Right ventricle myocardium inferior (tissue), 1 donor: ENCODE data around the gene MYRIP. TPM values are rescaled to one million over a fixed set of nuclear protein-coding genes. Genes with fewer than 3 reads are reported as not detected.
"Not testable (repeated sequence)": the region's sequence is repeated elsewhere in the genome, so short reads cannot be mapped to it uniquely, and the experiment has no call there.

ENCODE experiments used
- ATAC-seq: fragments of 200-7000 bp; cut with Tn5 transposase; one replicate; pipeline ENCODE4 v1.9.1; 2020; ENCODE audit warnings: mild to moderate bottlenecking, moderate library complexity
- DNase-seq: peaks from one replicate; pipeline ENCODE4 v3.0.0; 2021; ENCODE audit errors: missing footprints
- intact Hi-C: fragments of 100-400 bp; cut with DNase I; formaldehyde crosslinking; loops from one replicate; pipeline ENCODE4 v1.11.0; 2022
- long read RNA-seq: library from polyadenylated mRNA; unstranded; transcript quantifications from one replicate; pipeline ENCODE4 v2.0.0, GENCODE V29; 2021
- total RNA-seq: library from RNA; stranded (reverse); fragmentation: NEBNext Ultra II Directional; extraction: Animal tissue kit (Norgen Biotek cat#: 25700); gene quantifications from one replicate; pipeline ENCODE4 v1.2.1, GENCODE V29; 2021
- donor health status: DM: no; HTN: yes; CAD: no; lungs with severe emphysema.

Gene MYRIP
- 2.1 TPM for total RNA-seq
- long read RNA-seq, partial matches to known transcripts = 0 of 1 reads
- long read RNA-seq, other reads (novel, unspliced or antisense) = 1 of 1 reads

DNA sequence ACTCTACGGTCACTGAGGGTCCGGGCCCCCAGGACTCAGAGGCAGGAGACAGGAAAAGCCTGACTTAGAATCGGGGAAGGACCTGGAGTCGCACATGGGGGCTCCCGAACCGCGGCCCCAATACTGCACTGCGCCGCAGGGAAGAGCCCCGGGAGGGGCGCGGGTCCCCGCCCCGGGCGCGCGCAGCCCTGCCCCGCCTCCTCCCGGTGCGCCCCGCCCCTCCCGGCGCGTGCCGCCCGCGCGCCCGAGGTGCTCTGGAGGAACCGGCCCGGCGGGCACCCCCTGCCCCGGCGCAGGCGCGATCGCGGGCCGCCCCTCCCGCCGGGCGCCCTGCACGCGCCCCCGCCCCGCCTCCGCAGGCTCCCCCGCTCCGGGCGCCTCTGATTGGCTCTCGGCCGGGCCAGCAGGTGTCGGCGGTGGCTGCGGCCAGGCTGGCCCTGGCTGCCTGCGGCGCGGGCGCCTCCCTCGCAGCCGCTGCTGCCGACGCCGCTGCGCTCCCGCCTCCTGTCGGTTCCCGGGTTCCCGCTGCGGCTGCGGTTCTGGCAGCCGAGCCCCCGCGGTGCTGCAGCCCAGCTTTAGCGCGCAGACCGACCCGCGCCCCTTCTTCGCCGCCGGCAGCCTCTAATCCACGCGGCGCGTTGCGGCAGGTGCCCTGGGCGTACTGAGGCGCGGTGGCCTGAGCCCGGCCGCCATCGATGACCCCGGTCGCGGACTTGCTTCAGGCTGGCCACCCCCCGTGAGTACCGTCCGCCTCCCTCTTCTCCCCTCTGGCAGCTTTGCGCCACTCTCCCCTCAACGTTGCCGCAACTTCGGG is at the start of gene MYRIP:
TSS of gene MYRIP (plus strand) at position 429 of the 814 bp plus-strand sequence. CDS start 91,208 bp downstream, outside the sequence.
- peak; percentile 89 for ATAC-seq
- intact Hi-C loops = no loop called here
- peak; percentile 78 for DNase-seq

DNA sequence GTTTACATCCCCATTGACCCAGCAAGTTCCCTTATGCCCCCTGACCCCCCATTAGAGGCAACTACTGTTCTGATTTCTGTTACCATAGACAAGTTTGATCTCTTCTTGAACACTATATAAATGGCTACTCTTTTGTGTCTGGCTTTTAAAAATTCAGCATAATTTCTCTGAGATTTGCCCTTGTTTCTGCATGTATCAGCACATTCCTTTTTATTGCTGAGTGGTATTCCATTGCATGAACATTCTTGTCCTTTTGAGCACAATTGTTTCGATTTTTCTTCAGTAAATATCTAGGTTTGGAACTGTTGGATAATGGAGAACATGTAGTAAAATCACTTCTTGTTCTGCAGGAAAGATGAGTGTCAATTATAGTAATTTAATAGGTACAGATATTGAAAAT is 49.1 kb upstream of the MYRIP start:
- DNase-seq = no peak
- intact Hi-C loops = no loop called here

GRCh38 chr3:39762537-39763070 is 46.8 kb upstream of the MYRIP start:
- DNase-seq = no peak
- no peak for ATAC-seq
- intact Hi-C loops = no loop called here

More for the DNA sequence above, 49.1 kb upstream of the MYRIP start:
- no peak for ATAC-seq

- DNase-seq (no peak), ATAC-seq (no peak)
- intact Hi-C loops = no loop called here
Observed at GRCh38 chr3:39763390-39763789, 46.0 kb upstream of the MYRIP start.

GRCh38 chr3:39765575-39765974 is 43.8 kb upstream of the MYRIP start:
- intact Hi-C loops = no loop called here
- DNase-seq = no peak
- no peak for ATAC-seq

- intact Hi-C loops = no loop called here
- DNase-seq = no peak
- no peak for ATAC-seq
Observed at GRCh38 chr3:39766433-39766832, 43.0 kb upstream of the MYRIP start.

DNA sequence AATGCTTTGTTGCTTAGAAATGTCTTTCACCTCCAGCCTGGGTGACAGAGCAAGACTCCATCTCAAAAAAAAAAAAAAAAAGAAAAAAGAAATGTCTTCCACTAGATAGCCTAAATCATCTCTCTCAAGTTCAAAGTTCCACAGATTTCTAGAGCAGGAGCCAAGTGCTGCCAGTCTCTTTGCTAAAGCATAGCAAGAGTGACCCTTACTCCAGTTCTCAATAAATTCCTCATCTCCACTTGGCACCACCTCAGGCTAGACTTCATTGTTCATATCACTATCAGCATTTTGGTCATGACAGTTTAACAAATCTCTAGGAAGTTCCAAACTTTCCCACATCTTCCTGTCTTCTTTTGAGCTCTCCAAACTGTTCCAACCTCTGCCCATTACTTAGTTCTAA is 42.5 kb upstream of the MYRIP start:
- intact Hi-C loops, ATAC-seq, DNase-seq: not testable (repeated sequence)

GRCh38 chr3:39778168-39778567 is 31.2 kb upstream of the MYRIP start:
- intact Hi-C loops, ATAC-seq: not testable (repeated sequence)

GRCh38 chr3:39779511-39780230 is 29.7 kb upstream of the MYRIP start:
- DNase-seq = peak; percentile 66
- intact Hi-C loops = no loop called here
- ATAC-seq = no peak

More at GRCh38 chr3:39778168-39778567, 31.2 kb upstream of the MYRIP start:
- DNase-seq = not testable (repeated sequence)

GRCh38 chr3:39780352-39780751 is 29.1 kb upstream of the MYRIP start:
- peak; percentile 20 for ATAC-seq
- intact Hi-C loops = no loop called here
- no peak for DNase-seq

GRCh38 chr3:39781025-39781424 is 28.4 kb upstream of the MYRIP start:
- intact Hi-C loops = no loop called here
- ATAC-seq = no peak

DNA sequence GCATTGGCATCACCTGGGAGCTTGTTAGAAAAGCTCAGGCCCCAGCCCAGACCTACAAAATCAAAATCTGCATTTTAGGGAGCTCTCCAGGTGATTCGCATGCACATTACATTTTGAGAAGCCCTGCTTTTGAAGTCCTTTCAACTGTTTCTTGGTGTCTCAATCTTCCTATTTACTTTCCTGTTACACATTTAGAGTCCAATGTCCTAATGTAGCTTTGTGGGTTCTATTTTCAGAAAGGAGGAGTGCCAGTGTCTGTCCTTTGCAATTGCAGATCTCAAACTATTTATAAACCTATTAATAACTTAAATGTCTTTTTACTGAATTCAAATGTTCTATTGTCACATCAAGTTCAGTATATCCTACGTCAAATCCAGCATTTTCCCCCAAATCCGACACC is 27.8 kb upstream of the MYRIP start:
- intact Hi-C loops = no loop called here
- ATAC-seq (no peak), DNase-seq (no peak)

More at GRCh38 chr3:39781025-39781424, 28.4 kb upstream of the MYRIP start:
- DNase-seq = no peak

DNA sequence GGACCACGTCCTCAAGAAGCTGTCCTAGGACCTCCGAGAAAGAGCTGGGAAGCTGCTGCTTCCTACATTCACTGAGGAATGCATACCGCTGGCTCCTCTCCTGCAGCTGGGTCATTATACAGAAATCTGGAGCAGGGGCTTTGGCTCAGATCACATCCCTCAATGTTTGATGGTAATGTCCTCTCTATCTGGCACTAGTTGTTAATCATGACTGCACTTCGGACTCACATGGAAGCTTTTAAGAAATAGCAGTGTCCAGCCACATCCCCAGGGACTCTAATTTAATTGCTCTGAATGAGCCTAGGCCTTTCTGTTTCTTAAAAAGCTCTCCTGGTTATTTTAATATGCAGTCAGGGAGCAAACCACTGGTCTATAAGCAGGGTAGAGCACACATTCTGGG is 25.7 kb upstream of the MYRIP start:
- intact Hi-C loops = no loop called here
- ATAC-seq = no peak

GRCh38 chr3:39784922-39785321 is 24.5 kb upstream of the MYRIP start:
- DNase-seq (no peak), ATAC-seq (no peak)
- intact Hi-C loops = no loop called here

More for the DNA sequence above, 25.7 kb upstream of the MYRIP start:
- no peak for DNase-seq

DNA sequence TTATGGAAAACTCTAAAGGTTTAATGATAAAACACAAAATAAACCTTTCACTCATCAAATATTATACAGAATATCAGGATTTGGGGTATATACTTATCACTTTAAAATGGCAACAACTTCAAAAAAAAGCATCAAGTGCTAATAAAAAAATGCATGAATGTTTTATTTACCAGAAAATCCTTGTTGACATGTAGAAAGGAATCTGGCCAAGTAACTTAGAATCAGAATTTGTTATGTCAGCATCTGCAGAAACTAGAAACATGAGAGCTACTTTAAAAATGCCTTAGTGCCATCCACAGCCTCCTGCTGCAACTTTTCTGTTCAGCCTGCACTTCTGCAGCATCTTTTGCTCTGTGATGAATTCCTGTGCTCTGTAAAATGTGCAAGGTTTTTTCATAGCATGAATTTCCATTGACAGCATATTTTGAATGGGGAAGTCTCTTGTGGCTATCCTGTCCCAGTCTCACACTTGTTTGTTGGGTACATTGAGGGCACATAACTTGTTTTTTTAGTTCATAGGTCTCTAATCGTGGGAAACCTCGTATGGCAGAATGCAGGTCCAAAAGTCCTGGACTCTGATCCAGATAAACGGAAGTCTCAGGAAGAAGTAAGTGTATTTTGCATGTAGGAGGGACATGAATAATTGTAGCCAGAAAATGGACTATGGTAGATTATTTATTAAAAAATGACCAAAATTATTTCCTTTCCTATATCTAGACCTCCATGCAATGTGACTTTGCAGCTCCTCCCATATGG is 21.1 kb upstream of the MYRIP start:
- intact Hi-C loops = no loop called here
- DNase-seq (no peak), ATAC-seq (no peak)

DNA sequence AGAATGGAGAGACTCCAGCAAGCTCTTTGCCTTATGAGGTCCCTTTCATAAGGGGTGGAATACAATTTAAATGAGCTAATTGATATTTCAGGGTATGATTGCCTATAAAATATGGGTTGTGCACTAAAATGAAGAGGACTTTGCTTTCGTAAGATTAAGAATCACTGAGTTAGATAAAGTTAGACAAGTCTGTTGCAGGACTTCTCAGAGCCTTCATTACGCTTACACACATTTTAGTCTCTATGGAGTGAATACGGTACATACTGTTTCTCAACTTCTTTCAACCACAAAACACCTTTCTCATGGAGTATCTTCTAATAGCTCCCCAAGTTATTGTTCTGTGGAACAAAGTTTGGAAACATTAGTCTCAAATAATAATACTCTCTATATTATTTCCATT is 17.8 kb upstream of the MYRIP start:
- ATAC-seq = no peak
- no peak for DNase-seq

DNA sequence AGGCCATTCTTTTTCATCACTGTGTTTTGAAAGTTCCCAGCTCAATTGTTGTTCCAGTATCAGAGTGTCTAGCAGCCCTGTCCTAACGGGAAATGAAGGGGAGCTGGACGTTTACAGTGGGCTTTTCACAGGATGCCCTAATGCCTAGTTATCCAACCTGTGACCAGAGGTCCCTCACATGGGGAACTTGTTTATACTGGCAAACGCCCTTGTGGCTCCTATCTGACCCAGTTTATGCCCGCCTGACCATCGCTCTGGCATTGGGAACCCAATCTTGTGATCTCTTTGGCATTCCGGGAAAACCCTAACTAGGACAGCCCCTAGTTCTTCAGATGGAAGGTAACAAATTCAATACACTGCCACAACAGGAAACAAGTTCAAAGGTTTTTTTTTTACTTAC is 14.5 kb upstream of the MYRIP start:
- ATAC-seq = no peak
- intact Hi-C loops = no loop called here

More for the DNA sequence above, 17.8 kb upstream of the MYRIP start:
- intact Hi-C loops = no loop called here

GRCh38 chr3:39801216-39801615 is 8.2 kb upstream of the MYRIP start:
- ATAC-seq (no peak), DNase-seq (no peak)
- intact Hi-C loops = no loop called here

More for the DNA sequence above, 14.5 kb upstream of the MYRIP start:
- DNase-seq = no peak

DNA sequence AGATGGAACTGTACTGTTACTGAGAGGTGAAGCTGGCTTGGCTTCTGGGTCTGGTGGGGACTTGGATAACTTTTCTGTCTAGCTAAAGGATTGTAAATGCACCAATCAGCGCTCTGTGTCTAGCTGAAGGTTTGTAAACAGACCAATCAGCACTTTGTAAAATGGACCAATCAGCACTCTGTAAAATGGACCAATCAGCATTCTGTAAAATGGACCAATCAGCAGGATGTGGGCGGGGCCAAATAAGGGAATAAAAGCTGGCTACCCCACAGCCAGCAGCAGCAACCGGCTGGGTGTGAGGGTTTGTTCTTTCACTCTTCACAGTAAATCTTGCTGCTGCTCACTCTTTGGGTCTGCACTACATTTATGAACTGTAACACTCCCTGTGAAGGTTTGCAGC is 6.9 kb upstream of the MYRIP start:
- intact Hi-C loops, DNase-seq, ATAC-seq: not testable (repeated sequence)
